C4-2B (cell line): ENCODE data around the gene UBE2I.

ENCODE experiments used
- H3K27ac ChIP-seq: fragments of 450-650 bp; 2 replicates; pipeline ENCODE4 v1.5.1; 2017
- ZFX ChIP-seq: fragments of 450-650 bp; IDR thresholded peaks from 2 replicates; pipeline ENCODE4 v1.6.1; 2017
- TF ChIP-seq, protein P1 (sequence below): fragments of 450-650 bp; conservative IDR thresholded peaks from 2 replicates; pipeline ENCODE4 v1.5.1; 2017; ENCODE audit warnings: mild to moderate bottlenecking

Gene UBE2I

DNA sequence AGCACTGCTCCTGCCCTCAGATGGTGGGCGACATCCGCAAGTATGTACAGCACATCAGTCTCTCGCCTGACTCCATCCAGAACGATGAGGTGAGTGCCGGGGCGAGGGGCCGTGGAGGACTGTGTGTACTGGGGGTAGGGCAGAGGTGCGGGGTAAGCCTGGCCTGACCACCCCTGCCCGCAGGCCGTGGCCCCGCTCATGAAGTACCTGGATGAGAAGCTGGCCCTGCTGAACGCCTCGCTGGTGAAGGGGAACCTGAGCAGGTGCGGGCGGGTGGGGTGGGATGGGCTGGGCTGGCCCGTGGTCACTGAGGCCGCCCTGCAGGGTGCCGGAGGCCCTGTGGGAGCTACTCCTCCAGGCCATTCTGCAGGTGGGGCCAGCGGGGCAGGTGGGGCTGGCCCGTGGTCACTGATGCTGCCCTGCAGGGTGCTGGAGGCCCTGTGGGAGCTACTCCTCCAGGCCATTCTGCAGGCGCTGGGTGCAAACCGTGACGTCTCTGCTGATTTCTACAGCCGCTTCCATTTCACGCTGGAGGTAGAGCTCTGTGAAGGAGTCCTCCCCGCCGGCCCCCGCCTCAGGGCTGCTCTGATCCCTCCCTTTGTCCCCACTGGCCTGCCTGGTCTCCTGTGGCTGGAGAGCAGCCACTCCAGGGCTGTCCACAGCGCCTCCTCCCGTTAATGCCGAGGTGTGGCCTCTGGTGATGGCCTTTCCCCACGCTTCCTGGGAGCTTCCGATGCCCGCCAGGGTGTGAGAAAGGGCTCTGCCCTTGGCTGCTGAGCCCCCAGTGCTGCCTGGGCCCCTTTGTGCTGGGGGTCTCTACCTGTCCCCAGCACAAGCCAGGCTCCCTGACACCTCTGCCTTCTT is 37.2 kb downstream of the UBE2I start:
- TF ChIP-seq, protein P1, sequence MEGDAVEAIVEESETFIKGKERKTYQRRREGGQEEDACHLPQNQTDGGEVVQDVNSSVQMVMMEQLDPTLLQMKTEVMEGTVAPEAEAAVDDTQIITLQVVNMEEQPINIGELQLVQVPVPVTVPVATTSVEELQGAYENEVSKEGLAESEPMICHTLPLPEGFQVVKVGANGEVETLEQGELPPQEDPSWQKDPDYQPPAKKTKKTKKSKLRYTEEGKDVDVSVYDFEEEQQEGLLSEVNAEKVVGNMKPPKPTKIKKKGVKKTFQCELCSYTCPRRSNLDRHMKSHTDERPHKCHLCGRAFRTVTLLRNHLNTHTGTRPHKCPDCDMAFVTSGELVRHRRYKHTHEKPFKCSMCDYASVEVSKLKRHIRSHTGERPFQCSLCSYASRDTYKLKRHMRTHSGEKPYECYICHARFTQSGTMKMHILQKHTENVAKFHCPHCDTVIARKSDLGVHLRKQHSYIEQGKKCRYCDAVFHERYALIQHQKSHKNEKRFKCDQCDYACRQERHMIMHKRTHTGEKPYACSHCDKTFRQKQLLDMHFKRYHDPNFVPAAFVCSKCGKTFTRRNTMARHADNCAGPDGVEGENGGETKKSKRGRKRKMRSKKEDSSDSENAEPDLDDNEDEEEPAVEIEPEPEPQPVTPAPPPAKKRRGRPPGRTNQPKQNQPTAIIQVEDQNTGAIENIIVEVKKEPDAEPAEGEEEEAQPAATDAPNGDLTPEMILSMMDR: no peak
- no peak for TF ChIP-seq ZFX
- no peak overlapping the region for H3K27ac ChIP-seq

DNA sequence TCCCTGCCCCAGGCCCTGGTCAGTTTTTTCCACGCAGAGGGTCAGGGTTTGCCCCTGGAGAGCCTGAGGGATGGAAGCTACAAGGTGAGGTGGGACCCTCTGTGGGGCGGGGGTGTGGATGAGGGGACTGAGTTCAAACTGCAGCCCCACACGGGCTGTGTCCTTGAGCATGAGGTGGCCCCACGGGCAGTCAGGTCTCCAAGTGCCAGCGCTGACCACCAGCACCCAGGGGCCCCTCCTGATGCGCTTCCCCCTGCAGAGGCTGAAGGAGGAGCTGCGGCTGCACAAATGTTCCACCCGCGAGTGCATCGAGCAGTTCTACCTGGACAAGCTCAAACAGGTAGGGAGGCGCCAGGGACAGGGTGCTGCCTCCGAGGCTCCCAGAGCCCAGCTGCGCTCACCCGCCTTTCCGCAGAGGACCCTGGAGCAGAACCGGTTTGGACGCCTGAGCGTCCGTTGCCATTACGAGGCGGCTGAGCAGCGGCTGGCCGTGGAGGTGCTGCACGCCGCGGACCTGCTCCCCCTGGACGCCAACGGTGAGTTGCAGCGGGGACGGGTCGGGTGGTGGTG is 37.9 kb downstream of the UBE2I start:
- no peak overlapping the region for H3K27ac ChIP-seq
- TF ChIP-seq, protein P1: no peak
- TF ChIP-seq ZFX: no peak

DNA sequence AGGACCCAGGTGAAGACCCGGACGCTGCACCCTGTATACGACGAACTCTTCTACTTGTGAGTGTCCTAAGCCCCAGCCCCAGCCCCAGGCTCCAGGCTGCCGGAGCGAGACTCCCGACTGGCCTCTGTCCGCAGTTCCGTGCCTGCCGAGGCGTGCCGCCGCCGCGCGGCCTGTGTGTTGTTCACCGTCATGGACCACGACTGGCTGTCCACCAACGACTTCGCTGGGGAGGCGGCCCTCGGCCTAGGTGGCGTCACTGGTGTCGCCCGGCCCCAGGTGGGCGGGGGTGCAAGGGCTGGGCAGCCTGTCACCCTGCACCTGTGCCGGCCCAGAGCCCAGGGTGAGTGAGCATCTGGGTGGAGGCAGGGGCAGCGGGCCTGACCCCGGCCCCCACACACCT is 38.5 kb downstream of the UBE2I start:
- TF ChIP-seq, protein P1: no peak
- TF ChIP-seq ZFX: no peak
- H3K27ac ChIP-seq: no peak overlapping the region

DNA sequence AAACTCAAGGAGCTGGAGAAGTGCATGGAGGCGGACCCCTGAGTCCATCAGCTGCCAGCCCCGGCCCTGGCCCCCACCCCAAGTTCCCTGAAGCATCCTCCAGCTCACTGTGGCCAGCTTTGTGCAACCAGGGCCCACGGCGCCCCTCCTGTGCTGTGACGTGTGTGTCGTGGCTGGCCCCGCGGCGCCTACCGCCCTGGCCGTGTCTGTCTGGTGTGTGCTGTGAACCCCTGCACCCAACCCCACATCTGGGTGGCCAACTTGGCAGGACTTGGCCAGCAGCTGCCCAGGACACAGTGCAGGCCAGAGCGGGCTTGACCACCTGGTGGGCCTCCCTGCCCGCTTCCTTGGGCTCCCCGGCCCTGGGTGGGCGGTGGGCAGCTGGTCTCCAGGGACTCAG is 39.0 kb downstream of the UBE2I start:
- TF ChIP-seq ZFX: no peak
- TF ChIP-seq, protein P1: no peak
- H3K27ac ChIP-seq: no peak overlapping the region

DNA sequence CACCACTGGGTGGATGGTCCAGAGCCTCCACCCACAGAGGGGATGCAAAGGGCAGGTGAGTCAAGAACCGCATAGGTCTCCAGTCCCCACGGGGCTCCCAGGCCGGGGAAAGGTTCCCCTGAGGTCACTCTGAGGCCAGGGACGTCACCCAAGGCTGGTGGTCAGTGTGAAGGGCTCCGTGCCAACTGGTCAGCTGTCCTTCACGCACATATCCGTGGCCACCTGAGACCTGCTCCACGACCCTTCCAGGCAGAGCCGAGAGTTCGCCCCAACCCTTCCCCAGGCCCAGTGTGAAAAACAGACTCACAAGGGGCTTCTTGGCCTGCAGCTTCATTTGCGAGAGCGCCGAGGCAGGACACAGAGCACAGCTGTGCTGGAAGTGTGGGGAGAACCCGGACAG is 39.5 kb downstream of the UBE2I start:
- no peak overlapping the region for H3K27ac ChIP-seq
- TF ChIP-seq, protein P1: no peak
- no peak for TF ChIP-seq ZFX

DNA sequence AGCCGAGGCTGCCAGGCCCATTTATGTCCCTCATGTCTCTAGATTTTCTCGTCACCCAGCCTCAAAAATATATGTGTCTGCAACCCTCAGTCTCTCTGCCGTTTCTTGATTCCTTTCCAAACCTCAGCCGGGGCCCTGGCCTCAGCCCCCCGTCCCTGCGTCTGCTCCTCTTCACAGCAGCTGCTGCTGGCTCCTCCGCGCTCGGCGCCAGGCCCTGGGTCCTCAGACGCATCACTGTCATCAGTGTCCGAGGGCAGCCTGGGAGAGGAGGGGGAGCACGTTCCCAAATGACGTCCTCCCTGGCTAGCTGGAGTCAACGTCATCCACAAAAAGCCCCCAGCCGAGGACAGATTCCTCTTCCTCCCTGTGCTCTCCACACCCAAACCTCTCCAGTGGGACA is 39.9 kb downstream of the UBE2I start:
- H3K27ac ChIP-seq: no peak overlapping the region
- no peak for TF ChIP-seq ZFX
- TF ChIP-seq, protein P1: no peak

DNA sequence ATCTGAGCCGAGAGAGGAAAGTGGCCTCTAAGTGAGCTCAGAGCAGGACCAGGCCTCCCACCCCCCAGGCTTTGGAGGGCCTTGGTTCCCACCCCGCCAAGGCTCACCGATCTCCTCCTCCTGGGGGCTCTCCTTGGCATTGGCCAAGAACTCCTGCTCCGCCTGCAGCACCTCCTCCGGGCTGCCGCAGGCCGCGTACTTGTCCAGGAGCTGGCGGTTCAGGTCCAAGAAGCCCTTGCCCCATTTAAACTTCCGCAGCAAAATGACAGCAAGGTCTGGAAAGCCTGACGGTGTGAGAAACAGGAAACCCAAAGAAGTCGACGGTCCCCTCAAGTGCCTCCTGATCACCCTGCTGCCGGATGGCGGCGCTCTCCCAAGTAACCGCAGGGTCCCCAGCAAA is 40.5 kb downstream of the UBE2I start:
- TF ChIP-seq, protein P1: no peak
- no peak for TF ChIP-seq ZFX
- H3K27ac ChIP-seq: no peak overlapping the region
